ENCODE results near the gene TMEM171. TPM values are rescaled to one million over a fixed set of nuclear protein-coding genes. Genes with fewer than 3 reads are reported as not detected.

TMEM171 gene
- total RNA-seq, 1 experiment from 2014 or later, result 1.7 TPM

Other genes starting within 250 kb of the TMEM171 start
- gene FCHO2, start 164.5 kb upstream of the TMEM171 start, total RNA-seq (2021), result 11.0 to 14.9 TPM (median 13.9 TPM) in 3 replicates
- gene TMEM174, start 52.6 kb downstream of the TMEM171 start, total RNA-seq (2021), result not detected in 3 replicates

Data from WTC11 (cell line).